Stimulated activated CD8-positive, alpha-beta memory T cell treated with anti-CD3 and anti-CD28 coated beads, Interleukin-7, amount 100 ng/mL, for 1 hour (primary cell): Measurements from ENCODE around the gene PPFIA1.
"Not testable (repeated sequence)": the region's sequence is repeated elsewhere in the genome, so short reads cannot be mapped to it uniquely, and the experiment has no call there.

Source experiments
- DNase-seq, 2 donors: peaks; one replicate each; pipeline ENCODE4 v3.0.0-alpha.2; 2020; ENCODE audit warnings: low read depth in 2 of 2

Gene PPFIA1

GRCh38 chr11:70324376-70325115 is 54.1 kb downstream of the PPFIA1 start:
- DNase-seq, result no peak

DNA sequence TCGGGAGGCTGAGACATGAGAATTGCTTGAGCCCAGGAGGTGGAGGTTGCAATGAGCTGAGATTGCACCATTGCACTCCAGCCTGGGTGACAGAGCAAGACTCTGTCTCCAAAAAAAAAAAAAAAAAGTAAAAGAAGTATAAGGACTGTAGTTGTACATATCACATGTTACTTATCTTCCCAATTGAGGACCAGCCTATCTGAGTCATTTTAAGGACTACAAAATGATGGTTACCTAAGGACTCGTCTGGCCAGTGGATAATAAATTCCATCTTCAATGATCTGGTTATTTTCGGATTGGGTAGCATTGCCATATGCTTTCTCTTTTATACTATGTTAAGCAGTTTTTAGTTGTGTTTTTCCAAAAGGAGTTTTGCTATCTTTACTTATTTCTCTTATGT is 55.3 kb downstream of the PPFIA1 start:
- DNase-seq, result no peak

GRCh38 chr11:70326365-70326811 is 55.9 kb downstream of the PPFIA1 start:
- DNase-seq, result no peak

DNA sequence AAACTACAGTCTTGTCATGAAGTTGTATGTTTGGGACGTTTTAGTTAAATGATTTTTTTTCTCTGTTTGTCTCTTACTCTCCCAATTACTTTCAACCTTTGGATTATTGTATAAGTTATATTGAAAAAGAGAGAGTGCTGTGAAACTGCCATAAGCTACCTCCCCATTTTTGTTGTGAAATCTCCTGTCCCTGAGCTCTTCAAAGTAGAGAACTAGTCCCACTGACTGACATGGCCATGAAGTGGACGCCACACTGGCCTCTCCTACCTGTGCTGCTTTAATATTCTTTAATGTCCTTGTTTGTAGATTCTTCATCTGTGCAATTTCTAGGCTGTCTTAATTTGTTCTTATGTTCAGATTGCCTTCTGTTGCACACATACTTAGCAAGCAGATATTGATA is 56.3 kb downstream of the PPFIA1 start:
- DNase-seq, result no peak

- DNase-seq, result no peak
These were observed 57.2 kb downstream of the PPFIA1 start for GRCh38 chr11:70327717-70328116.

GRCh38 chr11:70328556-70328955 is 58.1 kb downstream of the PPFIA1 start:
- no peak for DNase-seq

GRCh38 chr11:70331320-70331843 is 60.9 kb downstream of the PPFIA1 start:
- not testable (repeated sequence) for DNase-seq

DNA sequence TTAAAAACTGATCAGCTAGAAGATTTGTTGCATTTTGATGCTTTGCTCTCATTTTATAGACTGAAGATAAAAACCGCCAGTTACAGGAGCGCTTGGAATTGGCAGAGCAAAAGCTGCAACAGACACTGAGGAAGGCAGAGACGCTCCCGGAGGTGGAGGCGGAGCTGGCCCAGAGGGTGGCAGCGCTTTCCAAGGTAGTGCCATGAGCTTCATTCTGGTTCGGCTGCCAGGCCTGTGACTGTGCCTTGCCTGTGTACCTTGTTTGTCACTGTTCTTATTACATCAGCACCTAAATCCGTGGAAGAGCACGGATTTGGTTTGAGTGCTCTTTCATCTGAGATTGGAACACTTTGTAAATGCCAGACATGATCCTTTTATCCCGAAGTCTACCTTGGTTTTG is 61.4 kb downstream of the PPFIA1 start:
- no peak for DNase-seq

GRCh38 chr11:70332567-70332966 is 62.1 kb downstream of the PPFIA1 start:
- no peak for DNase-seq

DNA sequence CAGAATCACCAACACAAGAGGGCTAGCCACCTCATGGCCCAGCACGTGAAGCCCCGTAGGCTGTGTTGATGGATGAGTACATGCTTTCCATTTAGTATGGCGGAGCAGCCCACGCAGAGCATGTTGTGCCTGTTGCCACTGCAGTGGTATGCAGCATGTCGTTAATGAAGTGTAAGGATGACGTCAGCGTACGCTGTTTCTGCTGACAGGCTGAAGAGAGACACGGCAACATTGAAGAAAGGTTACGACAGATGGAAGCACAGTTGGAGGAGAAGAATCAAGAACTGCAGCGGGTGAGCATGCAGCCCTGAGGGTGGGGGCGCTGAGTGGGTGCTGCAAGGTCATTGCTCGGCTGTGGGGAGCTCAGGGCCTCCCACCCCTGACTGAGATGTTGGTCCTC is 62.8 kb downstream of the PPFIA1 start:
- no peak for DNase-seq

DNA sequence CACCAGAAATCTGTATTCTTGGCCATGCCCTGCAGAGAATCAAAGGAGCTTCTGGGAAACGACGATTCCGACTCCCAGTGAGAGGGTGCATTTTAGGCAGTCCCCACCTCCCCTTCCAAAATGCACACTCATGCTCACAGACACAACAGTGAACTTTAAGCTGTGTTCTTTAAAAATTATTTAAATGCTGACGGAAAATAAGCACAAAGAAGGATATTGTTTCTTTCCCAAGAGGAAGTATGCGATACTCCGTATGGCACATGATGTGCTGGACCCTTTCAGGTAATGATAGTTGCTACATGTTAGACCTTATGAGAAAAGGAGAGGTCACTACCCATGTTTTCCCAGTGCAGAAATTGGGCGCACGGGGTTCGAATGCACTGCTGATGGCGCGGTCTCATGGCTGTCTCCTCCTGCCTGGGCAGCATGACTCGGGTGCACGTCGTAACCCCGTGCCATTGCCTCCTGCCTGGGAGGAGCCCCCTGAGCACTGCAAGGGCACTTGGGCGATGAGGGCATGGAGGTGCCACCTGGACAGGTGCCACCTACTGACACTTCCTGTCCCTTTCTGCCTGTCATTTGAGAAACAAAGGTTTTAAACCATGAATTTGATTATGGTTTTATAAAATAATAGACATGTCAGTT is 64.0 kb downstream of the PPFIA1 start:
- DNase-seq, result no peak

DNA sequence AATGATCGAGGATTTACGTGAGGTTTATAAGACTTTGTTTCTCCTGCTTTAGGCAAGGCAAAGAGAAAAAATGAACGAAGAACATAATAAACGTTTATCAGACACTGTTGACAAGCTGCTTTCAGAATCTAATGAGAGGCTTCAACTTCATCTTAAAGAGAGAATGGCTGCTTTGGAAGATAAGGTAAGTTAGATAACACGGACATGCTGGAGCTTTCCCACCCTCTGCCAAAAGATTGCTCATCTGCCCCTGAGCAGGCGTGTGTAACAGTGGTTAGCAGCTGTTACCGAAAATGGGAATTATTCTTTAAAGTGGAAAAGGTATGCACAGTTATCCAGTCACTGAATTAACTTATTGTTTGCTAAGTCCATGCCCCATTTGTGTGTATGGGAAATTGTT is 65.0 kb downstream of the PPFIA1 start:
- DNase-seq, result no peak

DNA sequence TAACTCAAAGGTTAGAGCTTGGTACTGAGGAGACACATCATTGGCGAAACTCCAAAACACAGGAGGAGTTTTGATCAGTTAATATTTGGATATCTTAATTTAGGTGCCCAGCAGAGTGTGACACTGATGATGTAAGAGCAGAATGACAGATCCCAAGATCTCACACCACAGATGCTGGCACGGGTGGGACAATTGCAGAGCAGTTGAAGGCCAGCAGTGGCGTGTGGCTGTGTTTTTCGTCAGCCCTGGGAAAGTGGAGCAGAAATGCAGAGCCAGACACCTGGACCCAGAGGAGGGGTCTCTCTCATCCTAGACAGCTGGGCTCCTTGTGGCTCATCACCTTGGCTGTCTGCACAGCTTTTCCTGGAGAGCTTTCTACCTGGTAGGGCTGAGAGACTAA is 68.1 kb downstream of the PPFIA1 start:
- DNase-seq, result no peak

- DNase-seq, result no peak
These were observed 68.6 kb downstream of the PPFIA1 start for GRCh38 chr11:70339066-70339465.

- DNase-seq, result no peak
These were observed 71.5 kb downstream of the PPFIA1 start for GRCh38 chr11:70341881-70342429.

DNA sequence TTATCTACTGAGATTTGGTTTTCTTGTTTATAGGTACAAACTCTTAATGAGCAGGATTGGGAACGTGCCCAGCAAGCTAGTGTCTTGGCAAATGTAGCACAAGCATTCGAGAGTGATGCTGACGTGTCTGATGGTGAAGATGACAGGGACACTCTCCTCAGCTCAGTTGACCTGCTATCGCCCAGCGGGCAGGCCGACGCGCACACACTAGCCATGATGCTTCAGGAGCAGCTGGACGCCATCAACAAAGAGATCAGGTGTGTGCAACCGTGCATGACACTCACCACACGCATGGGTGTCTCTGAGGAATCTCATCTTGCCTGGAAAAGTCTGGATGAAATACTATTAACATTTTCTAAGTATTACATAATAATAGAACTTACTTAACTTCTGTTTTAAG is 73.1 kb downstream of the PPFIA1 start:
- no peak for DNase-seq

DNA sequence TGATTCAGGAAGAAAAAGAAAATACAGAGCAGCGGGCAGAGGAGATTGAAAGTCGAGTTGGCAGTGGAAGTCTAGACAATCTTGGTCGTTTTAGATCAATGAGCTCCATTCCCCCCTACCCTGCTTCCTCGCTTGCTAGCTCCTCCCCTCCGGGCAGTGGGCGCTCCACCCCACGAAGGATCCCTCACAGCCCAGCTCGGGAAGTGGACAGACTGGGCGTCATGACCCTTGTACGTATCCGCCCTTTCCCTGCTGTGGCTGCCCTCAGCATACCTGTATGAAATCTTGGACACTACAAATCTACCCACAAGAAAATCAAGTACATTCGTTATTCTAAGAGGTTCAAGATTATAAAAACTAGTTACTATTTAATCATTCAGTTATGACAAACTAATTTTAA is 77.7 kb downstream of the PPFIA1 start:
- DNase-seq, result no peak

DNA sequence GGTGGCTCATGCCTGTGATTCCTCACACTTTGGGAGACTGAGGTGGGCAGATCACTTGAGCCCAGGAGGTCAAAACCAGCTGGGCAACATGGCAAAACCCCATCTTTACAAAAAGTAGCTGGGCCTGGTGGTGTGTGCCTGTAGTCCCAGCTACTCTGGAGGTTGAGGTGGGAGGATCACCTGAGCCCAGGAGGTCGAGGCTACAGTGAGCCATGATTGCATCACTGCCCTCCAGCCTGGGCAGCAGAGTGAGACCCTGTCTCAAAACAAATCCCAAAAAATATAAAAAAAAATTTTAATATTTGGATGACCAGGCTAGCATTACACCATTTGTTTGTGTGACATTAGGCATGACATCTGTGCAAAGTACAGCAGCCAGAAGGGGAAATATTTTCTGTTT is 78.1 kb downstream of the PPFIA1 start:
- DNase-seq, result no peak

DNA sequence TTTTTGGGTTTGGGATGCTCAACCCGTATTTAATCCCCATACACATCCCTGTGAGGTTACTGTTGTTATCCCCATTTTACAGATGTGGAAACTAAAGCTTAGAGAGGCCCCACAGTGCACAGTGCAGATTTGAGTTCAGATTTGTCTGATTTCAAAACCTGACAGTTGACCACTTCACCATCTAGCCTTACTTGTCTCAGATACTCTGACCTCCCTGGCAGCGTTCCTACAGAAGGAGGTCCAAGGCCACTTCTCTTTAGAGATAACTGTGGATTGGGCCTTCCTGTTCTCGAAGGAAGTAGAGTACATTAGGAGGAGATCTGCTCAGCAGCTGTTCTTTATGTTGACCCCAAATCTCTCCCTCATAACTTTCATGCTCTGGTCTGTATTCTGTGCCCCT is 81.2 kb downstream of the PPFIA1 start:
- DNase-seq, result no peak

DNA sequence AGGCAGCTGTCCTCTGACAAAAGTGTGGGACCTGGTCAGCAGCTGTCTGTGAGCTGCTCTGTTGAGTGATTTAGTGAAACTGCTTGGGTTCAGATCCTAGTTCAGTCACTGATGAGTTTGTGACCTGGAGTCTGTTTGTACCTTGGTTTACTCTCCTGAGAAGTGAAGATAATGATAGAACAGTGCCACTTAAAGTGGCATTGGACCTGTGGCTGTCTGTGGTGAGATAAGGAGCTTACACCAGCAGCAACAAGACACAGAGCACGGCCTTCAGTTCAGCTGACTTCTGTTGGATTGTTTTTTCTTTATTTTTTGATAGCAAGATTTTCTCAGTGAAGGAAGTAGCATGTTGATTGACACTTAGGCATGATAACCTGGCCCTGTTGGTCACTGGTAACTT is 81.6 kb downstream of the PPFIA1 start:
- DNase-seq, result no peak

DNA sequence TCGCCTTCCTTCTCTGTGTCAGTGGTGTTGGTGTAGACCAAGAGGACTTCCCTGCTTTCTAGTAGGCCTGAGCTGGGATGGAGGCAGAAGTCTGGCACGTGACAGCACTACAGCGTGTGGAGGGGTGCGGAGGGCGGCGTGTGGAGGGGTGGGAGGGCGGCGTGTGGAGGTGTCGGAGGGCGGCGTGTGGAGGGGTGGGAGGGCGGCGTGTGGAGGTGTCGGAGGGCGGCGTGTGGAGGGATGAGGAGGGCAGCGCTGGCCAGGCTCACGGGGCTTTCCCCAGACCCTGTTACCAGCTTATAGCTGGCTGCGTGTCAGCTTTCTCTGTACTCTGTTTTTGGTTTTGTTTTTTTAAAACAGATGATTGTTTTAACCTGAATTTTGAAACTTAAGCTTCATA is 82.1 kb downstream of the PPFIA1 start:
- no peak for DNase-seq

DNA sequence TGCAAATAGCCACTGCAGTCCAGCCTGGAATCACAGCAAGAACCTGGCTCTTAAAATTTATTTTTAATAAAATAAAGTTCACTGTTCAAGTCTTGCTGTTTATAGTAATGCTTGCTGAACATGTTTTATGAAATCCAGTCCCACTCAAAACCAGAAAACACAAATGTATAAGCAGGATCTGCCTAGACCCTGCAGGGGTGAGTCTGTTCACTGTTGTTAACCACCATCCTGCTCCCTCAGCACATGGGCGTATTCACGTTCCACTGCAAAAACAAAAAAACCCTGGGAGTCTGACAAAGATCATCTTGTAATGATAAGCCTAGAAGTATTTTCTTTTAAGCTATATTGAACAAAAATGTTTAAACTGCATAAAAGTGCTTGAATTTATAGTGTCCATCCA is 82.8 kb downstream of the PPFIA1 start:
- no peak for DNase-seq

GRCh38 chr11:70353900-70354568 is 83.5 kb downstream of the PPFIA1 start:
- DNase-seq, result no peak
